Liver (tissue), 9 donors: ENCODE results near the gene PARL. TPM values are rescaled to one million over a fixed set of nuclear protein-coding genes. Genes with fewer than 3 reads are reported as not detected.

ENCODE experiments used
- DNase-seq: peaks from one replicate; pipeline ENCODE4 v3.0.0-alpha.2; 2017; ENCODE audit warnings: low spot score
- H3K27ac ChIP-seq, 2 donors: one replicate each; pipeline ENCODE4 v1.7.0; 2013; ENCODE audit warnings: inconsistent platforms in 2 of 2, low read length in 2 of 2, control low read depth in 1 of 2, low read depth in 1 of 2, mild to moderate bottlenecking in 1 of 2
- H3K27me3 ChIP-seq, 4 donors: one replicate each; pipeline versions ENCODE4 v1.6.1 to v1.7.0; 2013; ENCODE audit warnings: low read length in 3 of 4, inconsistent platforms in 1 of 4, mild to moderate bottlenecking in 1 of 4, moderate library complexity in 1 of 4; ENCODE audit not compliant: control insufficient read depth in 4 of 4, insufficient read depth in 4 of 4
- H3K36me3 ChIP-seq, 4 donors: one replicate each; pipeline versions ENCODE4 v1.6.1 to v1.7.0; 2013; ENCODE audit warnings: low read length in 3 of 4, mild to moderate bottlenecking in 3 of 4, low read depth in 1 of 4, moderate library complexity in 1 of 4; ENCODE audit not compliant: control insufficient read depth in 4 of 4, insufficient read depth in 3 of 4
- H3K4me1 ChIP-seq, 4 donors: one replicate each; pipeline versions ENCODE4 v1.6.1 to v1.7.0; 2013; ENCODE audit warnings: low read length in 3 of 4, mild to moderate bottlenecking in 3 of 4, moderate library complexity in 1 of 4; ENCODE audit not compliant: control insufficient read depth in 4 of 4, insufficient read depth in 4 of 4
- H3K4me3 ChIP-seq, 3 donors: one replicate each; pipeline versions ENCODE4 v1.6.1 to v1.7.0; 2013; ENCODE audit warnings: low read length in 3 of 3, control low read depth in 1 of 3, low read depth in 1 of 3, mild to moderate bottlenecking in 1 of 3
- H3K9ac ChIP-seq, 2 donors: one replicate each; pipeline ENCODE4 v1.7.0; 2013; ENCODE audit warnings: low read length in 2 of 2, mild to moderate bottlenecking in 2 of 2, moderate library complexity in 2 of 2, control low read depth in 1 of 2, low read depth in 1 of 2
- H3K9me3 ChIP-seq, 4 donors: one replicate each; pipeline versions ENCODE4 v1.6.1 to v1.7.0; 2013; ENCODE audit warnings: low read length in 3 of 4; ENCODE audit not compliant: control insufficient read depth in 4 of 4
- ATF3 ChIP-seq: IDR thresholded peaks from 2 replicates; pipeline ENCODE4 v1.6.1; 2016; ENCODE audit warnings: antibody characterized with exemption
- FOXA1 ChIP-seq: IDR thresholded peaks from 2 replicates; pipeline ENCODE4 v1.6.1; 2016; ENCODE audit warnings: antibody characterized with exemption
- FOXA2 ChIP-seq: IDR thresholded peaks from 2 replicates; pipeline ENCODE4 v1.6.1; 2016; ENCODE audit warnings: antibody characterized with exemption
- GABPA ChIP-seq, 2 donors: IDR thresholded peaks in 1 of 2; conservative IDR thresholded peaks in 1 of 2; 2 replicates each; pipeline ENCODE4 v1.6.1; 2016; ENCODE audit warnings: antibody characterized with exemption in 2 of 2, mild to moderate bottlenecking in 1 of 2, moderate library complexity in 1 of 2
- HNF4A ChIP-seq, 2 donors: conservative IDR thresholded peaks; 2 replicates each; pipeline ENCODE4 v1.6.1; 2016; ENCODE audit warnings: antibody characterized with exemption in 2 of 2, mild to moderate bottlenecking in 2 of 2
- HNF4G ChIP-seq: IDR thresholded peaks from 2 replicates; pipeline ENCODE4 v1.6.1; 2016; ENCODE audit warnings: antibody characterized with exemption
- JUND ChIP-seq, 2 donors: IDR thresholded peaks; 2 replicates each; pipeline ENCODE4 v1.6.1; 2016; ENCODE audit warnings: antibody characterized with exemption in 2 of 2
- RAD21 ChIP-seq, 2 donors: IDR thresholded peaks; 2 replicates each; pipeline ENCODE4 v1.6.1; 2016; ENCODE audit warnings: antibody characterized with exemption in 2 of 2, mild to moderate bottlenecking in 2 of 2
- SP1 ChIP-seq: IDR thresholded peaks from 2 replicates; pipeline ENCODE4 v1.6.1; 2018; ENCODE audit warnings: antibody characterized with exemption, mild to moderate bottlenecking
- TAF1 ChIP-seq: conservative IDR thresholded peaks from 2 replicates; pipeline ENCODE4 v1.6.1; 2016; ENCODE audit warnings: antibody characterized with exemption, mild to moderate bottlenecking
- YY1 ChIP-seq: IDR thresholded peaks from 2 replicates; pipeline ENCODE4 v1.6.1; 2016; ENCODE audit warnings: antibody characterized with exemption, mild to moderate bottlenecking
- WGBS: extraction: QIAGEN DNeasy Blood & Tissue Kit; methylation state at CpG from one replicate; pipeline ENCODE4 v1.1.7; 2013; 5-methylcytosine and 5-hydroxymethylcytosine counted together
- polyA plus RNA-seq, 2 donors: library from polyadenylated mRNA; stranded (reverse) in 1 of 2; unstranded in 1 of 2; fragments of 200-250 nt in 1 of 2; fragments of >200 nt in 1 of 2; fragmentation: Nextera tagmentation in 1 of 2; extraction: Ambion mirVana in 1 of 2; gene quantifications; one replicate each; pipeline versions ENCODE4 v1.2.1 to v1.2.3, GENCODE V29; 2013 to 2015
- total RNA-seq, 2 donors: library from RNA; depleted of rRNA; stranded (reverse); fragments of >200 nt; gene quantifications; one replicate each; pipeline ENCODE4 v1.2.3, GENCODE V29; 2014
- TF ChIP-seq, protein P1 (sequence below): IDR thresholded peaks from 2 replicates; pipeline ENCODE4 v1.6.1; 2016; ENCODE audit warnings: antibody characterized with exemption
- TF ChIP-seq, protein P2 (sequence below): IDR thresholded peaks from 2 replicates; pipeline ENCODE4 v1.6.1; 2016; ENCODE audit warnings: antibody characterized with exemption, mild to moderate bottlenecking
- donor health status: healthy.
- donor health status: healthy.
- donor health status: healthy.
- donor health status: healthy.
- donor health status: healthy.

Gene PARL
- total and polyA plus RNA-seq, 4 donors: 16.1 to 32.7 (median 22.1) TPM

DNA sequence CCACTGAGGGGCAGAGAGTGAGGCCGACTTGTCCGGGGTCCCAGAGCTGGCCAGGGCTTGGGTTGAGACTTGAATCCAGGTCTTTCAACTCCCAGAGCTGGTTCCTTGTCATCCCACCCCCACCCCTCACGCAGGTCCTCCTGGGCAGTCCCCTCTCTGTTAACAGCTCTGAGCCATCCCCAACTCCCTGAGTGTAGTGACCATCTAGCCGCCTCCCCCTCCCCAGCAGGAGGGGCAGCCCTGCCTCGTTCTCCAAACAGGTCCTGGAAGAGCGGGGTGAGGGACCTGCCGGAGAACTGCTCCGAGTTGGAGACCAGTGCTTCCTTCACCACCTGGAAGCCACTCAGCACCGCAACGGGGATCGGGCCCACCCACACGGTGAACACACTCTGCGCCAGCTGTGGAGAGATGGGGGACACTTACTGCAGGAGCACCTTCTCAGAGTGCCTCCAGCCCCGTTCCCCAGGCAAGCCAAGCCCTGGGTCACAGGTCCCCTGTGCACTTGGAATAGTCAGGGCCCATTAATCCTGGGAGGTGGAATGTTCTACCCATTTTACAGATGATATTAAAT, 24.4 kb upstream of the PARL start (continued):
- no peak for TF ChIP-seq JUND (IDR thresholded peaks at IDR 0.05)
- no peak for TF ChIP-seq TAF1
- TF ChIP-seq, protein P1, sequence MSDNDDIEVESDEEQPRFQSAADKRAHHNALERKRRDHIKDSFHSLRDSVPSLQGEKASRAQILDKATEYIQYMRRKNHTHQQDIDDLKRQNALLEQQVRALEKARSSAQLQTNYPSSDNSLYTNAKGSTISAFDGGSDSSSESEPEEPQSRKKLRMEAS: no peak
- TF ChIP-seq FOXA2: no peak
- TF ChIP-seq GABPA (IDR thresholded peaks at IDR 0.05 in 1 of 2, conservative IDR thresholded peaks at IDR 0.05 in 1 of 2): no peak
- no peak for TF ChIP-seq YY1

DNA sequence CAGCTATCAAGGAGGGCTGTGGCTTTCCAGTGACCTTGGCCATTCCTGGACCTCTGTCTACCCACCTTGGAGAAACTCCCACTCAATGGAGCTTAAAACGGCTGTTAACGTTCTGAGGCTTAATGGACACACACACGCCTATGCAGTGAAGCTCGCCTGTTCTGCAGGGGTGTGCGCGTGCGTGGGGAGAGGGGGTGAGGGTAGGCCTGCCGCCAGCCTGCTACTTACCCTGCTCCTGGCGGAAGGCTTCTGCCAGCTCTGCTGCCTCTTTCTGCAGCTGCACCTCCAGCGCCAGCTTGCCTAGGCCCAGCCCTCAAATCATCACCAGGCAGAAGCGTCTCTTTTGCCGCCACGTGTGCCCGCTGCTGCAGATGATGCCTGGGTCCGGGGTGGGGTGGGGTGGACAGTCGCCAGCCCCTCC, 23.2 kb upstream of the PARL start:
- Histone ChIP-seq H3K27me3 (no peaks in the 10 kb centered on the region), H3K27ac (no peak overlapping the region), H3K9me3 (no peaks in the 10 kb centered on the region), H3K4me1 (no peaks in the 10 kb centered on the region), H3K9ac (no peak overlapping the region), H3K4me3 (no peak overlapping the region), H3K36me3 (no peaks in the 10 kb centered on the region)
- TF ChIP-seq SP1: no peak
- TF ChIP-seq FOXA2: no peak
- TF ChIP-seq HNF4A (conservative IDR thresholded peaks at IDR 0.05): no peak
- TF ChIP-seq, protein P1: no peak
- no peak for DNase-seq
- WGBS: 90% methylated on average over 16 of the region's 16 CpGs

DNA sequence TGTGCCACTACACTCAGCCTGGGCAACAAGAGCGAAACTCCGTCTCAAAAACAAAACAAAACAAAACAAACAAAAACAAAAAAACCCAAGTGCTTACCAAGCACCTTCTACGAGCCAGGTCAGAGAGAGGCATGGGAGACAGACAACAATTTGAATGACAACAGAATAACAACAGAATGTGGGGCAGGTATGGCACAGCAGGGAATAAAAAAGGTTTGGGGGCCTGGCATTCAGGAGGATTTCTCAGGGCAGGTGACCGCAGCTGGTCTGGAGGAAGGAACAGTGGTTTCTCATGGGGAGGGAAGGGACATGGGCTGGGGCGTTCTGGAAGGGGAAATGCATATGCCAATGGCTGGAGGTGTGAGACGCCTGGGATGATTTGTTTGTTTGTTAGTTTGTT, 22.5 kb upstream of the PARL start:
- H3K27me3 ChIP-seq: no peaks in the 10 kb centered on the region
- no peak overlapping the region for H3K27ac ChIP-seq
- no peaks in the 10 kb centered on the region for H3K36me3 ChIP-seq
- H3K4me3 ChIP-seq: no peak overlapping the region
- TF ChIP-seq, protein P1: no peak
- TF ChIP-seq TAF1 (no peak), RAD21 (IDR thresholded peaks at IDR 0.05) (no peak), FOXA1 (no peak), SP1 (no peak), HNF4G (no peak), JUND (IDR thresholded peaks at IDR 0.05) (no peak), GABPA (IDR thresholded peaks at IDR 0.05 in 1 of 2, conservative IDR thresholded peaks at IDR 0.05 in 1 of 2) (no peak), HNF4A (conservative IDR thresholded peaks at IDR 0.05) (no peak), ATF3 (no peak)
- TF ChIP-seq, protein P2, sequence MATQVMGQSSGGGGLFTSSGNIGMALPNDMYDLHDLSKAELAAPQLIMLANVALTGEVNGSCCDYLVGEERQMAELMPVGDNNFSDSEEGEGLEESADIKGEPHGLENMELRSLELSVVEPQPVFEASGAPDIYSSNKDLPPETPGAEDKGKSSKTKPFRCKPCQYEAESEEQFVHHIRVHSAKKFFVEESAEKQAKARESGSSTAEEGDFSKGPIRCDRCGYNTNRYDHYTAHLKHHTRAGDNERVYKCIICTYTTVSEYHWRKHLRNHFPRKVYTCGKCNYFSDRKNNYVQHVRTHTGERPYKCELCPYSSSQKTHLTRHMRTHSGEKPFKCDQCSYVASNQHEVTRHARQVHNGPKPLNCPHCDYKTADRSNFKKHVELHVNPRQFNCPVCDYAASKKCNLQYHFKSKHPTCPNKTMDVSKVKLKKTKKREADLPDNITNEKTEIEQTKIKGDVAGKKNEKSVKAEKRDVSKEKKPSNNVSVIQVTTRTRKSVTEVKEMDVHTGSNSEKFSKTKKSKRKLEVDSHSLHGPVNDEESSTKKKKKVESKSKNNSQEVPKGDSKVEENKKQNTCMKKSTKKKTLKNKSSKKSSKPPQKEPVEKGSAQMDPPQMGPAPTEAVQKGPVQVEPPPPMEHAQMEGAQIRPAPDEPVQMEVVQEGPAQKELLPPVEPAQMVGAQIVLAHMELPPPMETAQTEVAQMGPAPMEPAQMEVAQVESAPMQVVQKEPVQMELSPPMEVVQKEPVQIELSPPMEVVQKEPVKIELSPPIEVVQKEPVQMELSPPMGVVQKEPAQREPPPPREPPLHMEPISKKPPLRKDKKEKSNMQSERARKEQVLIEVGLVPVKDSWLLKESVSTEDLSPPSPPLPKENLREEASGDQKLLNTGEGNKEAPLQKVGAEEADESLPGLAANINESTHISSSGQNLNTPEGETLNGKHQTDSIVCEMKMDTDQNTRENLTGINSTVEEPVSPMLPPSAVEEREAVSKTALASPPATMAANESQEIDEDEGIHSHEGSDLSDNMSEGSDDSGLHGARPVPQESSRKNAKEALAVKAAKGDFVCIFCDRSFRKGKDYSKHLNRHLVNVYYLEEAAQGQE: no peak
- no peaks in the 10 kb centered on the region for H3K4me1 ChIP-seq
- DNase-seq: no peak
- WGBS: 73% methylated on average over 6 of the region's 6 CpGs
- no peaks in the 10 kb centered on the region for H3K9me3 ChIP-seq
- H3K9ac ChIP-seq: no peak overlapping the region
